Fibroblast of mammary gland (primary cell): ENCODE data around the gene FBP1.

Experiments used
- DNase-seq: peaks from one replicate; pipeline ENCODE4 v3.0.0-alpha.2; 2010; ENCODE audit warnings: low read depth
- H3K4me3 ChIP-seq: 2 replicates; pipeline ENCODE4 v1.5.1; 2011; ENCODE audit warnings: low read depth, mild to moderate bottlenecking, low read length, moderate library complexity; ENCODE audit not compliant: control insufficient read depth
- TF ChIP-seq, protein P1 (sequence below): conservative IDR thresholded peaks from 2 replicates; pipeline ENCODE4 v1.5.1; 2011; ENCODE audit warnings: low read depth, low read length, inconsistent platforms; ENCODE audit not compliant: control insufficient read depth, insufficient read depth

FBP1 gene

DNA sequence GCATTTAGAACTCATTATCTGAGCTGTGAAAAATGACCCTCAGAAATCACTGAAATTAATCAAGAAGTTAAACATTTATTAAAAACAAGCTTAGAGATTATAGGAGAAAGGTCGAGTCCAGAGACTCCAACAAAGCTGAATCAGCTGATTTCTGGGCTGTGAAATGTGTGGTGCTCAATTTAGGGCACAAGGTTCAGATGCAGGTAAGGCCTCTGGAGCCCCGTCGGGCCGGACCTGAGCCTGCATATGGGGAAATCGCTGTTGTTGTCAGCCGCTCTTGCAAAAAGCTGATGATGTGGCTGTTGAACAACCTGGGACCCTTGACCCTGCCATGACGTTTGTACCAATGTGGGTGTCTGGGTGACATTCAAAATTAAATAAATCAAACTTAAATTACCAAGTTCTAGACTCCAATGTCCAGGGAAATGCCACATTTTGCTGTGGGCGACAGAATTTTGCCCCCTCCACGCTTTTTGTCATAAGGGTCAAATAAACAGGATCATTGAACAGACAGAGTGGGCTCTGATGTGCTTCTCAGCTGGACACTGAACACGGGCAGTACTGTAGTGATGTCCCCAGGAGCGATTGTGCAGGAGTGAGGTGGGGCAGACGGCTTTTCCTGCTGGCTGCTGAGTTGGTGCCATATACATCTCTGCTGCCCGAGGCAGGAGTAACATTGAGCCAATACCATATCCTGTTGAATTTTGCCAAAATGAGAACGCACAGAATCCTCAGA, 27.2 kb upstream of the FBP1 start:
- TF ChIP-seq, protein P1, sequence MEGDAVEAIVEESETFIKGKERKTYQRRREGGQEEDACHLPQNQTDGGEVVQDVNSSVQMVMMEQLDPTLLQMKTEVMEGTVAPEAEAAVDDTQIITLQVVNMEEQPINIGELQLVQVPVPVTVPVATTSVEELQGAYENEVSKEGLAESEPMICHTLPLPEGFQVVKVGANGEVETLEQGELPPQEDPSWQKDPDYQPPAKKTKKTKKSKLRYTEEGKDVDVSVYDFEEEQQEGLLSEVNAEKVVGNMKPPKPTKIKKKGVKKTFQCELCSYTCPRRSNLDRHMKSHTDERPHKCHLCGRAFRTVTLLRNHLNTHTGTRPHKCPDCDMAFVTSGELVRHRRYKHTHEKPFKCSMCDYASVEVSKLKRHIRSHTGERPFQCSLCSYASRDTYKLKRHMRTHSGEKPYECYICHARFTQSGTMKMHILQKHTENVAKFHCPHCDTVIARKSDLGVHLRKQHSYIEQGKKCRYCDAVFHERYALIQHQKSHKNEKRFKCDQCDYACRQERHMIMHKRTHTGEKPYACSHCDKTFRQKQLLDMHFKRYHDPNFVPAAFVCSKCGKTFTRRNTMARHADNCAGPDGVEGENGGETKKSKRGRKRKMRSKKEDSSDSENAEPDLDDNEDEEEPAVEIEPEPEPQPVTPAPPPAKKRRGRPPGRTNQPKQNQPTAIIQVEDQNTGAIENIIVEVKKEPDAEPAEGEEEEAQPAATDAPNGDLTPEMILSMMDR = no peak
- no peak for DNase-seq
- H3K4me3 ChIP-seq = no peak overlapping the region

DNA sequence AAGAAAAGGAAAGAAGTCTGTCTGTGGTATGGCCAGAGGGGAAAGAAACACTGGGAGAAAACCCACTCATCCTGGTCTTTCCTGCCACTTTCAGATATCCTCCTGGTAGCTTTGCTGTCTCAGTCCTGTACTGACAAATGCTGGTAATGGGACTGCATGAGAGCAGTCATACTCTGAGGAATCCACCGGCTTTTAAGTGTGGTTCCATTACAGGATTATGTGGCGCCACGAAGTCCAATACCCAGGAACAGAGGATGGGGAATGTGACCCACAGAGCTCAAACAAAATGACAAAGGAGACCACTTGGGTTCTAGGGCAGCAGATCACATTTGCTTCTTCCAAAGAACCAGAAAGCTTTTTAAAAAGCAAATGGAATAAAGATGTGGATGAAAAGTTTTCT, 26.3 kb upstream of the FBP1 start:
- no peak for DNase-seq
- H3K4me3 ChIP-seq = no peak overlapping the region
- TF ChIP-seq, protein P1 = no peak

DNA sequence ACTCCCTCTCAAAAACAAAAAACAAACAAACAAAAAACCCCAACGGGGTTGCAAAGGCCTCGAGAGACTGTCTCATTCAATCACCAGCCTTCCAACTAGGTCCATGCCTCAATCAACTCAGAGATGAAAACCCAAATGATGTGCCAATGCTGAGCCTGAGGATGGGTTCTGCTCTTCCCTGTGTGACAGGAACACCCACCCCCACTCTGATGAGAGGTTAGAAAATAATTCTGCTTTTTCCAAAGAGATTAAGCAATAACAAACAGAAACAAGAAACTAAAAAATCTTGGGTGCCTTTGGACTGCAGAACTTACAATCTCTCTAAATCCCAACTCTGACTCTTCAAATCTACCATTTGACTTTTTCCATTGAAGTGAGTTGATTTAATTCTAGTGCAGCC, 25.5 kb upstream of the FBP1 start:
- H3K4me3 ChIP-seq = no peak overlapping the region
- no peak for DNase-seq
- TF ChIP-seq, protein P1 = no peak

DNA sequence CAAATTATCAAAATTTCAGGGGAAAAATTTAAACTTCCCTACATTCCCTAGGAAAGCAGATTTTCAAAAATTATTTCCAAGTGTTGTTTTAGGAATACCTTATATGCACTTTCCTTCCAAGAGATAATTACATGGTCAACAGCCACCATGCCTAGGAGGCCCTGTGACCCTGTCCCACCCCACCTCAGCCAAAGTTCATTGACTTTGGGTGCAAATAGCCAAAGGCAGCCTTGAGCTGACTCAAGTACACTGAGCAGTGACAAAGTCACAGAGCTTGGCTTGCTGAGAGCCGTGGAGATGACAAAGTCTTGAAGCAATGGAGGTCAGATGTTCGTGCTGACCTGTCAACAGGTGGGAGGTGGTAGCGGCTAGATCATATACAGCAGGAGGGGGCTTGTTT, 24.3 kb upstream of the FBP1 start:
- DNase-seq = no peak
- no peak overlapping the region for H3K4me3 ChIP-seq
- TF ChIP-seq, protein P1 = no peak

DNA sequence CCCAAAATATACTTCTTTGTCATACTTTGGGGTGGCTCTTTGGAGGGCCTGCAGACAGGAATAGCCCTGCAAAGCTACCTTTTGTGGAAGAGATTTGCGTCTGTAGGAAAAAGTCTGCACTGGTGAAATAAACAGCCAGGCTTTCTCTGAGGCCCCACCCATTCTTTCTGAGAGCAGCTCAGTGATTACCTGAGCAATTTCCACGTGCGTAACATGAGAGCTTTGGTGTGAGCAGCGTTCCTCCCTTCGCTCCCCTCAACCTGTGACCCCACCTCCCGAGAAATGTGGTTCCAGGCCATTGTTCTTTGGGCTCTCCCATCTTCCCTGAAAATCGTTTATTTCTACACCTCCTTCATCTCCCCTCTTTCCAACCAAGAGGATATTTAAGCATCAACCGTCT, 23.8 kb upstream of the FBP1 start:
- DNase-seq = no peak
- TF ChIP-seq, protein P1 = no peak
- H3K4me3 ChIP-seq = no peak overlapping the region

DNA sequence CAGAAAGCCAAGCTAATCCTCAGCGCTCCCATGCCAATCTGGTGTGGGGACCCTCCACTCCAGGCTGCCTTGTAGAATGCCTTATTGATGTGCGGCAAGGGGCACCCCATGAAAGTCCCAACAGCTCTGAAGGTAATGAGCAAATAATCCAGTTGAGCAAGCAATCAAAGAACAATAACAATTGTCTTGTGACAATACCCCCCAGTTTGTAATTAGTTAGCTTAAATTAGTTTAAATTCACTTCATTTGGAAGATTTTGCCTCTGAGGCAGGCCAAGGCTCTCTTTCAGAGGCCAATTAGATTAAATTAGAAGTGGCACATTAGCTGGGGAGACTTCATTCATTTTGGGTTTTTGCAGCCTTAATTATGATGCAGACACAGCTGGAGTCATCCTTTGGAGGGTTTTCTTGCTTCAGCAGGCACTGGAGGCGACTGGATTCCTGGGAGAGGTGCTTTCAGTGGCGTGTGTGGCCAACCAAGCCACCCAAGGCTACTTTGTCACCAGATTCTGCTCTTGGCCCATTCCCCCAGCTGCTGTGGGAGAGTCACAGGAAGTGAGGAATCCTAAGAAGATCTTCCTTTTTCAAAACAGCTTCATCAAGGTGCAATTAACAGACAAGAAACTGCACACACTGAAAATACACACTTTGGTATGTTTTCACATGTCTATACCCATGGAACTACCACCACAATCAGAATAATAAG, 17.9 kb upstream of the FBP1 start:
- DNase-seq = no peak
- TF ChIP-seq, protein P1 = no peak
- no peak overlapping the region for H3K4me3 ChIP-seq
